Gastrocnemius medialis (tissue), 4 donors: ENCODE data around the gene SRGAP1.

Experiments
- POLR2A ChIP-seq, 2 donors: fragments of 450-650 bp; IDR thresholded peaks; one replicate each; pipeline ENCODE4 v1.6.1; 2017; ENCODE audit warnings: antibody characterized with exemption in 2 of 2, mild to moderate bottlenecking in 2 of 2, moderate library complexity in 2 of 2
- TF ChIP-seq, protein P1 (sequence below), 5 experiments: fragments of 450-650 bp in 3 of 5; fragments of 200-600 bp in 2 of 5; sonication (generic) in 2 of 5; IDR thresholded peaks in 4 of 5; conservative IDR thresholded peaks in 1 of 5; 1 replicate in 4 of 5; 2 replicates in 1 of 5; pipeline ENCODE4 v1.5.1; 2016 to 2019; ENCODE audit warnings: antibody characterized with exemption in 5 of 5, mild to moderate bottlenecking in 3 of 5, moderate library complexity in 3 of 5

DNA sequence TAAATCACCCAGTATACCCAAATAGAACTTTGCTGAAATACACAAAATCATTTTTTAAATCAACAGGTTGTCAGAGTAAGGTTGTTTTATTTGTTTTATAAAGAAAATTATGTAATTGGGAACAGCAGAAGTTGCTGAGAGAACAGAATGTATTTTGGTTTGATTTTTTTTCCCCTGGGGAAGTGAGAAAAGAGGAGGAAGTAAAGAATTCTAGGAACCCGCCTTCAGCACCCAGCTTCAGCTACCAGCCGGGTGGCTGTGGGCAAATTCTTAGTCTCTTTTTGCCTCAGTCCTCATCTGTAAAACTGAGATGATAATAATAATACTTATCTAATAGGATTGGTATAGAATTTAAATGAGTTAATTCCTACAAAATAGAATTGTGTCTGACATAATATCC lies 119.4 kb downstream of the SRGAP1 start:
- TF ChIP-seq, protein P1, sequence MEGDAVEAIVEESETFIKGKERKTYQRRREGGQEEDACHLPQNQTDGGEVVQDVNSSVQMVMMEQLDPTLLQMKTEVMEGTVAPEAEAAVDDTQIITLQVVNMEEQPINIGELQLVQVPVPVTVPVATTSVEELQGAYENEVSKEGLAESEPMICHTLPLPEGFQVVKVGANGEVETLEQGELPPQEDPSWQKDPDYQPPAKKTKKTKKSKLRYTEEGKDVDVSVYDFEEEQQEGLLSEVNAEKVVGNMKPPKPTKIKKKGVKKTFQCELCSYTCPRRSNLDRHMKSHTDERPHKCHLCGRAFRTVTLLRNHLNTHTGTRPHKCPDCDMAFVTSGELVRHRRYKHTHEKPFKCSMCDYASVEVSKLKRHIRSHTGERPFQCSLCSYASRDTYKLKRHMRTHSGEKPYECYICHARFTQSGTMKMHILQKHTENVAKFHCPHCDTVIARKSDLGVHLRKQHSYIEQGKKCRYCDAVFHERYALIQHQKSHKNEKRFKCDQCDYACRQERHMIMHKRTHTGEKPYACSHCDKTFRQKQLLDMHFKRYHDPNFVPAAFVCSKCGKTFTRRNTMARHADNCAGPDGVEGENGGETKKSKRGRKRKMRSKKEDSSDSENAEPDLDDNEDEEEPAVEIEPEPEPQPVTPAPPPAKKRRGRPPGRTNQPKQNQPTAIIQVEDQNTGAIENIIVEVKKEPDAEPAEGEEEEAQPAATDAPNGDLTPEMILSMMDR (IDR thresholded peaks at IDR 0.05 in 4 of 5, conservative IDR thresholded peaks at IDR 0.05 in 1 of 5) = no peak
- no peak for TF ChIP-seq POLR2A (IDR thresholded peaks at IDR 0.05)
